ENCODE results near the gene METRNL.

The METRNL gene

DNA sequence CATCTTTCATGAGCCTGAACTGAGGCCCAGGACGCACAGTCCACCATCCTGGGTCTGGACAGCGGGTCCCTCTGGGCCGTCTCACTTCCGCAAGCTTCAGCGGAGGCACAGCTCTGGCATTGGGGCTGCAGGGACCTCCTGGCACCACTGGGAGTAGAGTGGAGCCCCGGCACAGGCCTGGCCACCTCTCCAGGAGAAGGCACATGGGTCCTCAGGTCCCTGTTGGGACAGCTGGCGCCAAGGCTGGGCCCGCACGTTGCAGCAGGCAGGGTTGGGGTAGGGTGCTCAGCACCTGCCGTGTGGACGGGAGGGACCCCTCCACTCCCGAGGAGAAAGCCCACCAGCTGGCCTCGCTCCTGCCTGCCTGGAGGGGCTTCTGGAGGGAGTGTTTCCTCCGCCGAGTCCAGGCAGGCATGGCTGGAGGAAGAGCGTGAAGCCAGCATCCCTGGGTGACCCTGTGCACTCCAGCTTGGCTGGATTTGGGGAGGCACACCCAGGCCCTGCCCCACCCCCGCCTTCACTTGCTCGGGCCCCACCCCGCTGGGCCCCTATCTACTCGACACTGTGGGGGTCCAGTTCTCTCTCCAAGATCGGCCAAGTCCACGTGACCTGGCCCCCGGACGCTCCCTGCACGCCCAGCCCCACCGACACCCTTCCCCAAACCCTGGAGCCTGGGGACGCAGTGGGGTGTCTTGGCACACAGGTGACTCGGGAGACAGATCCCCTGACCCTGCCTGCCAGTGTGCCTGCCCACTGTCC is 6.6 kb upstream of the METRNL start:
- no peak for DNase-seq (ENCODE audit: low read depth)
- H3K4me3 ChIP-seq (ENCODE audit: control insufficient read depth, low read depth, low read length), result no peak overlapping the region
- TF ChIP-seq CTCF (IDR thresholded peaks at IDR 0.05; ENCODE audit: control insufficient read depth, insufficient read depth, low read depth, low read length, missing control alignments), result no peak

DNA sequence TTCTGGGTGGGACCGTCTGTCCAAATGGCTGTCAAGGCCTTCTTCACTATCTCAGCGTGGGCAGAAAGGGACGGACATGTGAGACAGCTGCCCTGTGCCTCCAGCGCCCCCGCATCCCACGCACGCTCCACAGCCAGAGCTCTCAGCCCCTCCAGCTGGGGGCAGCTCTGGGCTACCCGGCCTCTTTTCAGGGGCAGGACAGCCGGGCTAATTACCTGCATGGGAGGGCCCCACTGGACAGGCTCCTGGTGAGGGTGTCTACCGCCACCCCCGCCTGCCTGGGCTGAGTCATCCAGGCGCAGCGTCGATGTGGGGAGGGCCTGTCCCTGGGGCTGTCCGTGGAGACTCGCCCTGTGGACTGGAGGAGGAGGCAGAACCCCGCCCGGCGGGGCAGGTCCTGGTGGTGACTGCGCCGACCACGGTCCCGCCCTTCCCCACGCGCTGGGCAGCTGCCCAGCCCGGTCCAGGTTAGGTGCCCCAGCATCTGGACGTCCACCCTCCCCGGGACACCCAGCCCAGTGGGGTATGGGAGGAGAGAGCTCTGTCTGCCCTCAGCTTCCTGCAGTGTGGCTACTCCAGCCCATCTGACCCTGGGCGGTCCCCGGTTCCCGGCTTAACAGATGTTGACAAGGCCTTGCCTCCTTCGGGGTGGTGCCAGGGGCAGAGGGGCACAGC is 5.9 kb upstream of the METRNL start:
- TF ChIP-seq CTCF (IDR thresholded peaks at IDR 0.05; ENCODE audit: control insufficient read depth, insufficient read depth, low read depth, low read length, missing control alignments), result no peak
- H3K4me3 ChIP-seq (ENCODE audit: control insufficient read depth, low read depth, low read length), result no peak overlapping the region
- DNase-seq (ENCODE audit: low read depth), result no peak

- DNase-seq (ENCODE audit: low read depth), result no peak
- TF ChIP-seq CTCF (IDR thresholded peaks at IDR 0.05; ENCODE audit: control insufficient read depth, insufficient read depth, low read depth, low read length, missing control alignments), result no peak
- H3K4me3 ChIP-seq (ENCODE audit: control insufficient read depth, low read depth, low read length), result no peak overlapping the region
These were observed 4.8 kb upstream of the METRNL start for GRCh38 chr17:83074486-83075223.

DNA sequence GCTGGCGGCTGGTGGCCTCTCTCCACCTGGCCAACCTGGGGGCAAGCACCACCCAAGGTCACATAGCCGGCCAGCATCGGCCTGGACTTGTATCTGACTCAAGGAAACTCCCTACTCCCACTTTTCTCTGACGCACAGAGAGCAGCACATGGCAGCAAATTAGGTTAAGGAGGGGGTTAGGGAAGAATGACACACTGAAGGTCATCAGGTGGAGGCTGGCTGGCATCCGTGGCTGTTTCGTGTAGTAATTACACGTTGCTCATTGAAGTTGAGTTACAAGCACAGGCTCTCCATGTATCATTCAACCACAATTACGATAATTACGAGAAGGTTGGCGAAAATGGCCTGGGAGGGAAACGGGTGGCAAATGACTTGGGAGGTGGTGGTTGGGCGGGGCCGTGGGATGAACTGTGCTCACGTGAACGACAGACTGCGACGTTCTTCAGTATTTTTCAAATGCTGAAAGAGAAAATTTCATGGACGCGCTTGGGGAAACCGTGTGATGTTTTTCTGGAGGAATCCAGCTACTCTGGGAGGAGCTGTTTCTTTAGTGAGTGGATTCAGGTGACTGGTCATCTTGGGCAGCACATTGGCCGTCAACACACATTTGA is 4.0 kb upstream of the METRNL start:
- TF ChIP-seq CTCF (IDR thresholded peaks at IDR 0.05; ENCODE audit: control insufficient read depth, insufficient read depth, low read depth, low read length, missing control alignments), result no peak
- DNase-seq (ENCODE audit: low read depth), result no peak
- H3K4me3 ChIP-seq (ENCODE audit: control insufficient read depth, low read depth, low read length), result no peak overlapping the region

DNA sequence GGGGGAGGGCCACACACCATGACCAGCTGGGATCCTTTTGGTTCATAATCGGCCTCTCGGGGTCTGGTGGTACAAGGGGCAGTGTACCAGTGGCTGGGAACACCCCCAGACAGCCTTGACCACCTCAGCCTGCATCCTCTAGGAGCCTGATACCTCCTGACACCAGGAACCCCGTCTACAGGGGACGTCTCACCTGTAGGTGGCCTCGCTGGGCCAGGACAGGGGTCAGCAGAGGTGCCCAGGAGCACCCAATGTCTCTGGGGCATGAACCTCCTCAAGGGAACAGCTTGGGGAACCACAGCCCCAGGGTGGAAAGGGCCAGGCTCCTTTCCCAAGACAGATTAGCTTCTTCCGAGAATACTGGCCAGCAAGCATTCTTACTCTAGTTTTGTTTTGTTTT is 2.5 kb upstream of the METRNL start:
- peak; percentile 10 for TF ChIP-seq CTCF (IDR thresholded peaks at IDR 0.05; ENCODE audit: control insufficient read depth, insufficient read depth, low read depth, low read length, missing control alignments)
- H3K4me3 ChIP-seq (ENCODE audit: control insufficient read depth, low read depth, low read length), result no peak overlapping the region
- DNase-seq (ENCODE audit: low read depth), result no peak

DNA sequence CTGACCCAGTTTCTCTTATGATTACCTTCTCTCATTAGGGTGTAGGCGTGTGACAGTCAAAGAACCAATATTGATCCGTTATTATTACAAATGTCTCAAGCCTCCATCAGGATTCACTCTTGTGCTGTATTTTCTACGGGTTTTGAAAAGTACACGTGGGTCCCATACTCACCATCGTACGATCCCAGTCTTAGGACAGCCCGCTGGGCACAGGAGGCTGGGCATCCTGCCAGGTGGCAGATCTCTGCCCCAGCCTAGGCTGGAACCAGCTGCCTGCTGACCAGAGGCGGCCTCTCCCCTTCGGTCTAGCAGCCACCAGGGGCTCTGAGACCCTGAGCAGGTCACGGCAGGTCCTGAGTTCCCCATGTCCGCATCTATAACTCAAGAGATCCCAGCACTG is 2.0 kb upstream of the METRNL start:
- no peak for DNase-seq (ENCODE audit: low read depth)
- no peak overlapping the region for H3K4me3 ChIP-seq (ENCODE audit: control insufficient read depth, low read depth, low read length)
- TF ChIP-seq CTCF (IDR thresholded peaks at IDR 0.05; ENCODE audit: control insufficient read depth, insufficient read depth, low read depth, low read length, missing control alignments), result no peak

Data from AG09309 (cell line).